ENCODE data around the gene PGLYRP3. TPM values are rescaled to one million over a fixed set of nuclear protein-coding genes. Genes with fewer than 3 reads are reported as not detected.

Gene PGLYRP3
- total and polyA plus RNA-seq, 2 experiments from 2014 or later, result not detected

GRCh38 chr1:153288634-153289275 is 24.0 kb downstream of the PGLYRP3 start:
- no peak overlapping the region for H2AFZ ChIP-seq
- no peak overlapping the region for H3K27ac ChIP-seq (ENCODE audit: low read depth)
- Mint-ChIP-seq H3K36me3 (ENCODE audit: low read depth) (no peaks in the 10 kb centered on the region), H3K4me1 (peaks cover 8% of the 10 kb centered on the region), H3K27ac (no peak overlapping the region), H3K4me3 (no peak overlapping the region), H3K9me3 (no peaks in the 10 kb centered on the region), H3K27me3 (ENCODE audit: insufficient read depth, low read depth, poor library complexity) (peaks cover 5% of the 10 kb centered on the region)
- H3F3A ChIP-seq (replicated peaks; ENCODE audit: low read depth), result no peaks in the 10 kb centered on the region
- no peaks in the 10 kb centered on the region for H3K4me1 ChIP-seq (ENCODE audit: insufficient read depth)
- H4K20me1 ChIP-seq (replicated peaks; ENCODE audit: insufficient read depth), result no peaks in the 10 kb centered on the region
- no peaks in the 10 kb centered on the region for H3K27me3 ChIP-seq (ENCODE audit: insufficient read depth)
- DNase-seq (ENCODE audit: low spot score) (peak; percentile 75), ATAC-seq (peak; percentile 95)
- TF ChIP-seq CTCF (conservative IDR thresholded peaks at IDR 0.05; ENCODE audit: low read depth in 2 of 2) (peak; percentile 67 to 90), ZNF114 (CRISPR knock-in tag; IDR thresholded peaks at IDR 0.05) (no peak)
- no peaks in the 10 kb centered on the region for H3K79me2 ChIP-seq (replicated peaks; ENCODE audit: insufficient read depth)
- H3K4me3 ChIP-seq, result no peak overlapping the region
- H3K36me3 ChIP-seq (ENCODE audit: insufficient read depth), result no peaks in the 10 kb centered on the region
- no peak overlapping the region for H3K4me2 ChIP-seq
- peaks cover 3% of the 10 kb centered on the region; the same call in 1 of the 2 replicates for H3K9me2 ChIP-seq (ENCODE audit: insufficient read depth)

GRCh38 chr1:153277852-153278251 is 34.9 kb downstream of the PGLYRP3 start:
- DNase-seq (ENCODE audit: low spot score) (peak; percentile 87), ATAC-seq (peak; percentile 99)
- H3K4me1 ChIP-seq (ENCODE audit: insufficient read depth), result 0 out of 2 replicates have a peak, but pooled peaks cover 5% of the 10 kb centered on the region
- H3K27ac ChIP-seq (ENCODE audit: low read depth), result no peak overlapping the region
- no peak overlapping the region for H3K4me3 ChIP-seq
- no peaks in the 10 kb centered on the region for H3K27me3 ChIP-seq (ENCODE audit: insufficient read depth)
- H3K79me2 ChIP-seq (replicated peaks; ENCODE audit: insufficient read depth), result no peaks in the 10 kb centered on the region
- no peaks in the 10 kb centered on the region for H3K36me3 ChIP-seq (ENCODE audit: insufficient read depth)
- no peaks in the 10 kb centered on the region for H4K20me1 ChIP-seq (replicated peaks; ENCODE audit: insufficient read depth)
- H3K27ac Mint-ChIP-seq, result no peak overlapping the region
- H3K9me2 ChIP-seq (ENCODE audit: insufficient read depth), result no peaks in the 10 kb centered on the region
- no peak overlapping the region for H2AFZ ChIP-seq
- H3K4me1 Mint-ChIP-seq, result peaks cover 10% of the 10 kb centered on the region
- H3K36me3 Mint-ChIP-seq (ENCODE audit: low read depth), result no peaks in the 10 kb centered on the region
- no peak overlapping the region for H3K4me2 ChIP-seq
- no peaks in the 10 kb centered on the region for H3K9me3 Mint-ChIP-seq
- H3K4me3 Mint-ChIP-seq, result no peak overlapping the region
- H3F3A ChIP-seq (replicated peaks; ENCODE audit: low read depth), result no peaks in the 10 kb centered on the region
- peaks cover 2% of the 10 kb centered on the region for H3K27me3 Mint-ChIP-seq (ENCODE audit: insufficient read depth, low read depth, poor library complexity)
- TF ChIP-seq ZNF462 (CRISPR knock-in tag; IDR thresholded peaks at IDR 0.05) (0 out of 2 replicates have a peak, but pooled peaks have one; percentile 41), CREB1 (CRISPR knock-in tag; IDR thresholded peaks at IDR 0.05; ENCODE audit: low read depth) (no peak), ZNF114 (CRISPR knock-in tag; IDR thresholded peaks at IDR 0.05) (no peak), STAT1 (IDR thresholded peaks at IDR 0.05; ENCODE audit: unreplicated experiment) (no peak), CTCF (conservative IDR thresholded peaks at IDR 0.05; ENCODE audit: low read depth in 2 of 2) (peak; percentile 80 to 93), JUNB (IDR thresholded peaks at IDR 0.05; ENCODE audit: unreplicated experiment) (no peak), ZNF331 (CRISPR knock-in tag; IDR thresholded peaks at IDR 0.05; ENCODE audit: low read depth) (no peak), ETS1 (IDR thresholded peaks at IDR 0.05) (no peak), POLR2AphosphoS5 (IDR thresholded peaks at IDR 0.05; ENCODE audit: low read depth) (no peak)
